ENCODE results near the gene CCDC187. TPM values are rescaled to one million over a fixed set of nuclear protein-coding genes. Genes with fewer than 3 reads are reported as not detected.

CCDC187 gene
- total and polyA plus RNA-seq, 2 of the 8 experiments (the other 6 are each of a cell fraction or from before 2014, with no cell fraction given) = 0.02 TPM; not detected in 1

DNA sequence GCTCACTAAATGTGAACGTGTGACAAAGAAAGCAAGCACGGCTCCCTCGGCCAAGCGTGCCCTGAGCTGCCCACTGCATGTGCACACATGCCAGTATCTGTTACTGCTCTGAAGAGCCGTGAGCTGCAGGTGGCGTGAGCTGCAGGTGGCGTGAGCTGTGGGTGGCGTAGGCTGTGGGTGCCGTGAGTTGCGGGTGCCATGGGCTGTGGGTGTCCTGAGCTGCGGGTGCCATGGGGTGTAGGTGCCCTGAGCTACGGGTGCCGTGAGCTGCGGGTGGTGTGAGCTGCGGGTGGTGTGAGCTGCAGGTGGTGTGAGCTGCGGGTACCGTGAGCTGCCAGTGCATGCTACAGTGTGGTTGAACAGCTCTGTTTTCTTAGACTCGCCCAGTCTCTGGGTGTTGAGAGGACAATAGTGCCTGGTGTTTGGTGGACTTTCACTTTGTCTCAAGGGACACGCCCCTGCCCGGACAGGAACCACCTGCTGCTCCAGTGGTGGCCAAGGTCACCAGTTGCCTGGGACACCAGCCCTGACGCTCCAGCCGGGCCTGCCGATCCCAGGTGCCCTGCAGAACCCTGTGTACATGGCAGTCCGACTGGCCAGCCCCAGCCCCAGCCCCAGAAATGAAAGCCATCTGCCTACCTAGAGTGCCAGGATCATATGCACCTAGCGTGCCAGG, 6.7 kb downstream of the CCDC187 start:
- FAIRE-seq = no peak
- H2BK12ac ChIP-seq (ENCODE audit: low read depth, low read length) = 0 out of 2 replicates have a peak overlapping the region, but pooled peaks have one; percentile 39
- no peak overlapping the region for H3K9ac ChIP-seq (replicated peaks in 1 of 4; ENCODE audit: extremely low read depth in 1 of 4, low read depth in 3 of 4, low read length in 3 of 4)

More for the DNA sequence above, 6.7 kb downstream of the CCDC187 start:
- no peak overlapping the region for H3K27ac ChIP-seq (ENCODE audit: low read depth, low read length)
- POLR2A ChIA-PET (ENCODE audit: partially characterized antibody) = interaction anchor here (1.6 kb wide), 1 partner anchor 33 kb away, joined by 4 read pairs; no protein-coding TSS in a partner anchor
- H3K4me1 ChIP-seq (replicated peaks in 1 of 4; ENCODE audit: control insufficient read depth in 3 of 4, insufficient read depth in 4 of 4, low read length in 3 of 4) = no peaks in the 10 kb centered on the region; a peak in 1 of 7 replicates
- no peaks in the 10 kb centered on the region for H3K79me1 ChIP-seq (ENCODE audit: low read depth, low read length)
- peak overlapping the region; percentile 87 for H2BK5ac ChIP-seq (ENCODE audit: low read depth, low read length)
- peaks cover 11% of the 10 kb centered on the region; the same call in 1 of the 2 replicates for H3K23me2 ChIP-seq (ENCODE audit: low read depth, low read length)
- H2BK15ac ChIP-seq (ENCODE audit: low read length) = peak overlapping the region; percentile 72; the same call in 1 of the 2 replicates
- no peak overlapping the region for H2AFZ ChIP-seq (ENCODE audit: low read length)
- no peak overlapping the region for H3K23ac ChIP-seq (ENCODE audit: insufficient read length)
- CTCF ChIA-PET (ENCODE audit: partially characterized antibody) = interaction anchor here (0.6 to 1.8 kb wide), 10 partner anchors 9 to 767 kb away, joined by 3 to 7 read pairs (median 3); no protein-coding TSS in a partner anchor
- H4K91ac ChIP-seq (replicated peaks; ENCODE audit: insufficient read length, low read length) = peak overlapping the region; percentile 54
- WGBS, 2 experiments (ENCODE audit: extremely low coverage in 1 of 2, insufficient coverage in 1 of 2, insufficient read length in 1 of 2, insufficient replicate concordance in 2 of 2, low coverage in 1 of 2, low lambda C conversion rate in 2 of 2, missing lambda C conversion rate in 1 of 2) = 89% methylated on average over 25 of the region's 25 CpGs; no CpG with 5 or more reads in 1 of the 2 experiments
- H3K14ac ChIP-seq (ENCODE audit: insufficient read length) = no peak overlapping the region
- TF ChIP-seq CBX5 (IDR thresholded peaks at IDR 0.05; ENCODE audit: low read depth, low read length) (no peak), YY1 (IDR thresholded peaks at IDR 0.05; ENCODE audit: low read depth, low read length) (no peak), SRF (IDR thresholded peaks at IDR 0.05; ENCODE audit: low read depth, low read length) (no peak), TBP (IDR thresholded peaks at IDR 0.05; ENCODE audit: low read depth, low read length) (no peak), SIRT6 (IDR thresholded peaks at IDR 0.05; ENCODE audit: low read length) (no peak)
- TF ChIP-seq, protein P1, sequence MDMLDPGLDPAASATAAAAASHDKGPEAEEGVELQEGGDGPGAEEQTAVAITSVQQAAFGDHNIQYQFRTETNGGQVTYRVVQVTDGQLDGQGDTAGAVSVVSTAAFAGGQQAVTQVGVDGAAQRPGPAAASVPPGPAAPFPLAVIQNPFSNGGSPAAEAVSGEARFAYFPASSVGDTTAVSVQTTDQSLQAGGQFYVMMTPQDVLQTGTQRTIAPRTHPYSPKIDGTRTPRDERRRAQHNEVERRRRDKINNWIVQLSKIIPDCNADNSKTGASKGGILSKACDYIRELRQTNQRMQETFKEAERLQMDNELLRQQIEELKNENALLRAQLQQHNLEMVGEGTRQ (IDR thresholded peaks at IDR 0.05; ENCODE audit: low read length) = no peak
- no peaks in the 10 kb centered on the region; a peak in 1 of 8 replicates for H3K36me3 ChIP-seq (ENCODE audit: control insufficient read depth in 2 of 4, insufficient read depth in 4 of 4, low read length in 3 of 4)
- H3K56ac ChIP-seq (replicated peaks; ENCODE audit: insufficient read length, low read depth, low read length) = peak overlapping the region; percentile 46
- H3K18ac ChIP-seq (ENCODE audit: extremely low read depth, low read length) = no peak overlapping the region
- no peak for DNase-seq (ENCODE audit: low read depth in 1 of 2, low spot score in 2 of 2)
- H3K79me2 ChIP-seq (ENCODE audit: control insufficient read depth in 1 of 2, insufficient read depth in 2 of 2, low read length in 2 of 2) = no peaks in the 10 kb centered on the region
- H2AK5ac ChIP-seq (ENCODE audit: low read depth, low read length) = no peak overlapping the region
- no peak overlapping the region for H3K4me2 ChIP-seq (ENCODE audit: insufficient read depth in 1 of 2, low read depth in 2 of 2, low read length in 2 of 2)
- H3K4ac ChIP-seq (replicated peaks; ENCODE audit: insufficient read length, low read depth, low read length) = no peak overlapping the region
- H4K8ac ChIP-seq (ENCODE audit: extremely low read depth, insufficient read depth, low read length) = peak overlapping the region; percentile 57; the same call in 1 of the 2 replicates
- H3K9me3 ChIP-seq (ENCODE audit: insufficient read depth in 2 of 2, low read depth in 1 of 2, low read length in 1 of 2) = peaks cover 4 to 10% of the 10 kb centered on the region in 2 experiments; a peak in 2 of 4 replicates
- H2BK20ac ChIP-seq (ENCODE audit: low read length) = no peak overlapping the region
- H3K27me3 ChIP-seq (replicated peaks in 1 of 4; ENCODE audit: control insufficient read depth in 3 of 4, extremely low read depth in 1 of 4, insufficient read depth in 3 of 4, low read length in 3 of 4) = no peaks in the 10 kb centered on the region
- H2BK120ac ChIP-seq (replicated peaks; ENCODE audit: low read depth, low read length) = no peak overlapping the region
- H4K5ac ChIP-seq (ENCODE audit: insufficient read length, low read depth, low read length) = no peak overlapping the region
- peaks cover 0 to 15% of the 10 kb centered on the region in 2 experiments for H4K20me1 ChIP-seq (replicated peaks in 1 of 2; ENCODE audit: control insufficient read depth in 1 of 2, insufficient read depth in 2 of 2, low read length in 2 of 2)
- no peak overlapping the region for H3K4me3 ChIP-seq (ENCODE audit: extremely low read depth in 1 of 4, insufficient read depth in 2 of 4, low read depth in 3 of 4, low read length in 4 of 4)
